GM12891 (cell line): ENCODE results near the gene ETFDH.
"Not testable (repeated sequence)": the region's sequence is repeated elsewhere in the genome, so short reads cannot be mapped to it uniquely, and the experiment has no call there.

Experiments used
- DNase-seq: peaks from one replicate; pipeline ENCODE4 v3.0.0; 2011; ENCODE audit warnings: low spot score; ENCODE audit not compliant: insufficient read length
- FAIRE-seq: peaks from 2 replicates; lab custom pipeline; 2011; peaks lifted over from hg19 to GRCh38; lab: Jason Lieb, UNC
- PAX5 ChIP-seq: IDR thresholded peaks from 2 replicates; pipeline ENCODE4 v1.6.1; 2011; ENCODE audit warnings: low read length, moderate library complexity, mild to moderate bottlenecking; ENCODE audit not compliant: insufficient read depth, severe bottlenecking
- POLR2A ChIP-seq: IDR thresholded peaks from 2 replicates; pipeline ENCODE4 v1.6.1; 2011; ENCODE audit warnings: low read depth, low read length, control low read depth
- POLR2AphosphoS5 ChIP-seq: IDR thresholded peaks from 2 replicates; pipeline ENCODE4 v1.6.1; 2011; ENCODE audit warnings: low read depth, low read length, control low read depth
- POU2F2 ChIP-seq: IDR thresholded peaks from 2 replicates; pipeline ENCODE4 v1.6.1; 2011; ENCODE audit warnings: low read depth, mild to moderate bottlenecking, control low read depth, low read length, moderate library complexity
- SPI1 ChIP-seq: IDR thresholded peaks from 2 replicates; pipeline ENCODE4 v1.6.1; 2011; ENCODE audit warnings: low read depth, low read length, control low read depth
- TAF1 ChIP-seq: IDR thresholded peaks from 2 replicates; pipeline ENCODE4 v1.6.1; 2011; ENCODE audit warnings: low read depth, low read length, control low read depth

The ETFDH gene

GRCh38 chr4:158652920-158653319 lies 19.2 kb upstream of the ETFDH start:
- no peak for FAIRE-seq

DNA sequence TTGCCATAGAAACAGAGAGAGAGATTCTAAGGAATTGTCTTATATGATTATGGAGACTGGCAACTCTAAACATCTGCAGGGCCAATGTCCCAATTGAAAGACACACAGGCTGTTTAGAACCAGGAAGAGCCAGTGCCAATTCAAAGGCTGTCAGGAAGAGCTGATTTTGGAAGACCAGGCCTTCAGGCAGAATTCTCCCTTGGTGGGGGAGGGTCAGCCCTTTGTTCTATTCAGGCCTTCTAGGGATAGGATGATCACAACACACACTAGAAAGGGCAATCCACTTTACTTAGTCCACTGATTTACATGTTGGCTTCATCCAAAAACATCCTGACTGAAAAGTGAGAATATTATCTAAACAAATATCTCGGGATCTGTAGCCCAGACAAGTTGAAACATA lies 15.7 kb upstream of the ETFDH start:
- TF ChIP-seq POLR2A = no peak
- no peak for TF ChIP-seq POLR2AphosphoS5
- TF ChIP-seq POU2F2 = no peak
- DNase-seq (no peak), FAIRE-seq (no peak)

More at GRCh38 chr4:158652920-158653319, 19.2 kb upstream of the ETFDH start:
- TF ChIP-seq POU2F2 = no peak
- TF ChIP-seq POLR2A = no peak
- TF ChIP-seq TAF1 = no peak
- no peak for TF ChIP-seq POLR2AphosphoS5
- no peak for TF ChIP-seq PAX5
- TF ChIP-seq SPI1 = no peak
- no peak for DNase-seq

DNA sequence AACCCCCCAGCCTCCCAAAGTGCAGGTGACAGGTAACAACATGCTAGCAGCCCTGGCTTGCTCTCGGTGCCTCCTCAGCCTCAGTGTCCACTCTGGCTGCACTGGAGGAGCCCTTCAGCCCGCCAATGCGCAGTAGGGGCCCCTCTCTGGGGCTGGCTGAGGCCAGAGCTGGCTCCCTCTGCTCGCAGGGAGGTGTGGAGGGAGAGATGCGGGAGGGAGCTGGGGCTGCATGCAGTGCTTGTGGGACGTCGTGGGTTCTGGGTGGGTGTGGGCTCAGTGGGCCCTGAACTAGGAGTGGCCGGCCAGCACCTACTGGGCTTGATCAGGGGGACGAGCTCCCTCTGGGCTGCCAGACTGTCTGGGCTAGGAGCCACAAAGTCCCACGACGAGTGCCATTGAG lies 14.8 kb upstream of the ETFDH start:
- TF ChIP-seq POLR2A (no peak), SPI1 (no peak), TAF1 (no peak), POLR2AphosphoS5 (no peak), POU2F2 (no peak), PAX5 (no peak)
- no peak for FAIRE-seq
- no peak for DNase-seq

DNA sequence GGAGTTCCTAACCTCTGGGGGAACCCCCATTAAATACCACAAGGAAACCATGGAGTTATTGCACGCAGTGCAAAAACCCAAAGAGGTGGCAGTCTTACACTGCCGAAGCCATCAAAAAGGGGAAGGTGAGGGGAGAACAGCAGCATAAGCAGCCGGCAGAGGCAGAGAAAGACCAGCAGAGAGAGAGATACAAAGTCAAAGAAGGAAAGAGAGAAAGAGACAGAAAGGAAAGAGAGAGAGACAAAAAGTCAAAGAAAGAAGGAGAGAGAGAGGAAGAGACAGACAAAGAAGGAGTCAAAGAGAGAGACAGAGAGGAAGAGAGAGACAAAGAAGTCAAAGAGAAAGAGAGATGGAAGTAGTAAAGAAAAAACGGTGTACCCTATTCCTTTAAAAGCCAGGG lies 8.8 kb upstream of the ETFDH start:
- not testable (repeated sequence) for DNase-seq, FAIRE-seq

- DNase-seq, FAIRE-seq: not testable (repeated sequence)
Measured at GRCh38 chr4:158663707-158664625, 8.1 kb upstream of the ETFDH start.

DNA sequence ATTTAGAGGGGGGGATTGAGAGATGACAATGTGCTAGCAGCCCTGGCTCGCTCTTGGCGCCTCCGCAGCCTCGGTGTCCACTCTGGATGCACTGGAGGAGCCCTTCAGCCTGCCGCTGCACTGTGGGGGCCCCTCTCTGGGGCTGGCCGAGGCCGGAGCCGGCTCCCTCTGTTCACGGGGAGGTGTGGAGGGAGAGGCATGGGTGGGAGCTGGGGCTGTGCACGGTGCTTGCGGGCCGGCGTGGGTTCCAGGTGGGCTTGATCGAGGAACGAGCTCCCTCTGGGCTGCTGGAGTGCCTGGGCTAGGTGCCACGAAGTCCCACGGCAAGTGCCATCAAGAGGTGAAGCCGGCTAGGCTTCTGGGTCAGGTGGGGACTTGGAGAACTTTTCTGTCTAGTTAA lies 7.3 kb upstream of the ETFDH start:
- TF ChIP-seq SPI1 (no peak), PAX5 (no peak), POLR2A (no peak), POU2F2 (no peak), TAF1 (no peak), POLR2AphosphoS5 (no peak)
- FAIRE-seq = no peak
- no peak for DNase-seq

DNA sequence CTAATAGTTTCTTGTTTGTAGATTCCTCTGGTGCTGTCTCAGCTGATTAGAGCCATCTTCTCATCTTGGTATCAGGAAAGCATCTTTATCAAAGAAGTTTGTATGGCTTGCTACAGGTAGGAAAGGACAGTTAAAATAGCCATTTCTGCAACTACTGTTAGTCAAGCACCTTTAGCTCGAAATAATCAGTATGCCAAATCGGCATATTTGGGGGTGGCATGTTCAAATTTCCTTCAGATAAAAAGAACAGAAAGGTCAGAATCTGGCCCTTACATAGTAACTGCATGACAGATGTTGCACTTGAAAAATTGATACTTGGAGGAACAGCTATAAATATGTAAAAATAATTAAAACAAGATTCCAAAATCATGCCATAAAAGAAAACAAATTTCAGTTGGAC lies 5.2 kb upstream of the ETFDH start:
- FAIRE-seq = no peak
- TF ChIP-seq TAF1 (no peak), PAX5 (no peak), SPI1 (no peak), POLR2AphosphoS5 (no peak), POU2F2 (no peak), POLR2A (no peak)

GRCh38 chr4:158667651-158668198 lies 4.4 kb upstream of the ETFDH start:
- no peak for TF ChIP-seq SPI1
- no peak for TF ChIP-seq POLR2AphosphoS5
- no peak for TF ChIP-seq TAF1
- TF ChIP-seq POU2F2 = no peak
- TF ChIP-seq POLR2A = no peak
- no peak for TF ChIP-seq PAX5
- FAIRE-seq (no peak), DNase-seq (peak; percentile 15)

More for the DNA sequence above, 5.2 kb upstream of the ETFDH start:
- no peak for DNase-seq

DNA sequence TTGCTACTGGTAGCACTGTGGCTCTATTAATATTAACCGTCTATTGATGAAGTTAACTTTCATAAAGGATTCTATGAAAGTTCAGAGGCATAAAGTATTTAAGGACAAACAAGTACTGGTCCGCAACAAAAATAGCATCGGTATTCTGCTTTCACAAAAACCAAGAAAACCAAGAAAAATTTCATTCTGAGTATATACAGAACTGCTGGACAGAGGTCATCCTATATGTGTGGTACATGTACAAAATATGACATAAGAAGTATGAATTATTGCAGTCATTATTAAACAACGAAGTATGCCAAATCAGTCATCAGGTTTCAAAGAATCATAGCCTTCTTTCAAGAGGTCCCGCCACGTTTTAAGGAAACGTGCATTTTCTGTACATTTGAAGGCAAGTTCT lies 2.8 kb upstream of the ETFDH start:
- peak; percentile 57 for FAIRE-seq

GRCh38 chr4:158670975-158671664 lies 976 bp upstream of the ETFDH start:
- FAIRE-seq (peak; percentile 67), DNase-seq (peak; percentile 27)
- TF ChIP-seq POLR2A = no peak; the same call in 1 of the 2 replicates
- no peak for TF ChIP-seq SPI1
- peak; percentile 38; the same call in 1 of the 2 replicates for TF ChIP-seq POLR2AphosphoS5
- no peak for TF ChIP-seq PAX5
- no peak; the same call in 1 of the 2 replicates for TF ChIP-seq POU2F2
- TF ChIP-seq TAF1 = peak; percentile 95

More for the DNA sequence above, 2.8 kb upstream of the ETFDH start:
- TF ChIP-seq PAX5 (no peak), POU2F2 (no peak), TAF1 (no peak), POLR2A (no peak), SPI1 (no peak), POLR2AphosphoS5 (no peak)
- no peak for DNase-seq
